ELR (cell line): ENCODE measurements around the gene KCNS3.

Experiments used
- DNase-seq: peaks from one replicate; pipeline ENCODE4 v3.0.0-alpha.2; 2015; ENCODE audit warnings: low read depth

The KCNS3 gene

GRCh38 chr2:17877811-17878280, 621 bp upstream of the KCNS3 start:
- DNase-seq = no peak

- peak; percentile 60 for DNase-seq
Measured at GRCh38 chr2:17879137-17879912, 858 bp downstream of the KCNS3 start.

- DNase-seq = no peak
Measured at GRCh38 chr2:17879913-17880274, 1.4 kb downstream of the KCNS3 start.

- DNase-seq = no peak
Measured at GRCh38 chr2:17892770-17893534, 14.5 kb downstream of the KCNS3 start.

GRCh38 chr2:17894005-17894404, 15.5 kb downstream of the KCNS3 start:
- no peak for DNase-seq

DNA sequence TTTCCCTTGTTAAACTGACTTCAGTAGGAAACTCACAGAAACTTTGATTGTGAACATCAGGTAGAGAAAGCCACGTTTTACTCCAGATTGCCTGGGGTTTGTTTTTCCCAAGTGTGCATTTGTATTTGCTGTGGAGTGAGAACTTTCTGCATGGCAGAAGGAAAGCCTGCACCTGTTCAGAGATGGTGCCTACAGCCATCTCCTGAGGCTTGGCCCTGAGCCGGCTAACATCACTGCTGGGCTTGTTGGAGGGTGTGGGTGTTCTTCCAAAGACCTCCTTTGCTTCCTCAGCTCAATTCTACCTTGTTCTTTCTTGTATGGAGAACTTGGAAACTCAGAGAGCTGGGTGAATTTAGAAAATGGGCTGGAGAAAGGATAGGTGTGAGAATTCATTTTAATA, 16.1 kb downstream of the KCNS3 start:
- no peak for DNase-seq

- no peak for DNase-seq
Measured at GRCh38 chr2:17899871-17900270, 21.4 kb downstream of the KCNS3 start.

GRCh38 chr2:17901246-17901645, 22.8 kb downstream of the KCNS3 start:
- DNase-seq = no peak

- DNase-seq = no peak
Measured at GRCh38 chr2:17910980-17911379, 32.5 kb downstream of the KCNS3 start.

DNA sequence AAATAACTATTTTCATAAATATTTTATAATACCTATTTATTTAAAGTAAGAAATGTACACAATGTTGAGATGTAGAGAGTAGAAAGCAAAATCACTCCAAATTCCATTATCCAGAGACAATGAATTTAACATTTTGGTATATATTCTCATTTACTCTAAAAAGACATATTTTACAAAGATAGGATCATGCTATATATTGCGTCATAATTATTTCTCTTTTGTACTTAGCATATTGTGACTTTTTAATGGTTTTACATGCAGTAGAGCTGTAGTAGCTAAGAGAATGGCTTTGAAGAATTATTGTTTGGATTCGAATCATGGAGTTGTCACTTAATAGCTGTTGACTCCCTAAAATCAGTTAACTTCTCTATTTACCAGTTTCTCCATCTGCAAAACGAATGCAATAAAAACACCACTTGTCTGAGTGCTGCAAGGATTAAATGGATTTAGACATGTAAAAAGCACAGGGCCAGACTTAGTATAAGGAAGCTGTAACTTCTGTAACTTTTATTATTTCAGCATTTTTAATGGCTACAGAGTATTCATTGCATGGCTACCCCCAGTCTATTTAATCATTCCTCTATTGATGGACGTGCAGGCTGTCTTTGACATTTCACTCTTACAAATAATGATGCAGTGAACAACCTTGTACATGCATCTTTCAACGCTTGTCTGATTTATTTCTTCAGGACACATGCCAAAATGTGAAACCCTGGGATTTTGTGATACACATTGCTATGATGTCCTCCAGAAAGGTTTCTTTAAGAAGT, 33.2 kb downstream of the KCNS3 start:
- DNase-seq = no peak

GRCh38 chr2:17912266-17912691, 33.8 kb downstream of the KCNS3 start:
- no peak for DNase-seq

- DNase-seq = no peak
Measured at GRCh38 chr2:17915099-17915498, 36.6 kb downstream of the KCNS3 start.

DNA sequence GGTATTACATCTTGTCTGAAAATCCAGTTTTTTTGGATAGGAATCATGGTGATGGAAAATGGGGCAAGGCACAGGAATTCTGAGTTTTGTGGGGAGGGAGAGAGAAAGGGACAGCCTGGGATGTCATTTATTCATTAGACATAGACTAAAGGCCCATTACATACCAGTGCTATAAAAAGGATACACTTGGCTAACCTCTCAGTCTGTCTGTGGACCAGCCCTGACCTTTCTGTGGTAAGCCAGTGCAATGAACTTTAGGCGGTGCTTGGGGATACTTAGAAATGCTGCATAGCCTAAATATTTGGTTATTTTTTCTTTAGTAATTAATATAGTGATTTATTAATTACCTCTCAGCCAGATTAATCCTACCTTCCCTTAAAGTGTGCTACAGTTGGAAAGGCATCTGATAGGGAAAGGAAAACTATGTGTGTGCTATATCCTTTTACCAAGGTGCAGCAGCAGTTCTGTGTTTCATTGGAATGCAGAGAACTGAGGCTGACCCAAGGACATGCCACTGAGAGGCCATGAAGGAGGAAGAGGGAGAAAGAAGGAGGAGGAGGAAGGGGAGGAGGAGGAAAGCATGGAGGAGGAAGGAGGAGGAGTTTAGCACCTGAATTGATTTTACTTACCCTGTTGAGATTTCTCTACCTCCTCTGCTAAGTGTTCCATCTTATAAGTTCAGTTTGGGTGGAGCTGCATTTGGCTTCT, 37.5 kb downstream of the KCNS3 start:
- no peak for DNase-seq

GRCh38 chr2:17916584-17916983, 38.1 kb downstream of the KCNS3 start:
- no peak for DNase-seq

DNA sequence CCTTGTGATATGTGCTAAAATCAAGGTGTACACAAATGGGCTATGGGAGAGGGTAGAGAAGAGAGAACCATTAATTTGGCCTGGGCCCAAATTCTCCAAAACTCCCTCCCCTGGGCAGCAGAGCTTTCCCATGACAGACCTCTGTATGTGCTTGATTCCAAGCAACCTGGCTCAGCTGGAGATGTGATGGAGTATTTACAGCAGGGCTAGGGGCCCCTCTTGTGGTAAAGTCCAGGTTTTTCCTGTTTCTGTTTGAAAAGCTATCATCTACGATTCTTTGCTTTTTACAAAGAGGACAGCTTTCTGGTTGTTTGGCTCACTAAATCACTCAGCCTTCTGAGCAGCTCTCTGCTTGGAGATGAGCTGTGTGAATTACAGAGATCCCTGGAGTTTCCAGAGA, 40.3 kb downstream of the KCNS3 start:
- no peak for DNase-seq

GRCh38 chr2:17930773-17931172, 52.3 kb downstream of the KCNS3 start:
- DNase-seq = no peak

DNA sequence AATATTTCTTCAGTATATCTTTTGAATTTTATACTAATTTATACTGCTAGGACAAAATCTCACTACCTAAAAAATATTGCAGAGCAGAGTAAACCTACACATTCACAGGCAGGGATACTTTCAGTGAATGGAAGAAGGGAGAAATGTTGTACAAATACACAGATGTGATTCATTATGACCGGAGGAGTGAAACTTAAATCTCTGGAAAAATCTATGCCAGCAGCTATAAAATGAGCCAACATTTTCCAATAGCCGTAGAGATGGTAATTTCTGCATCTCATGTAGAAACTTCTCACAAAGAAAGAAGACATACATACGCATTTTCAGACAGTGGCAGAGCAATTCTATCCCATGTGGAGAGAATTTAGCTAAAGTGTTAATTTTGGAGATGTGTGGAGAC, 54.8 kb downstream of the KCNS3 start:
- no peak for DNase-seq

DNA sequence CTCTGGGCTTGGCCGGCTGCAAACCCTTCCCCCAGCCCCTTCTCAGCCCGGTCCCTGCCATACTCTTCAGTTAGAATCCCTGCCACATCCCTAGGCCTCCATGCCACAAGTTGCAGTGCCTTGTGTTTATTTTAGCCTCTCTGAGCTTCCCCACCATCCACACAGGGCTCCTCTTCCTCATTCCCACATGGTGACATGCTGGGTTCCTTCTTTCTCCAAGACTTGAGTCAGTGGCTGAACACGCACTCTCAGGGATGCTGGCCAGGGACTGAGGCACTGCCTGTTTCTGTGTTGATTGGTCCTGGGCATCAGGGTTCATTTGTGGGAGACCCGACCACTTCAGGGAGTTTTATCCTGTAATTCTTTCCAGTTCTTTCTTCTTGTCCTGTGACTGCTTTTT, 56.3 kb downstream of the KCNS3 start:
- peak; percentile 6 for DNase-seq

DNA sequence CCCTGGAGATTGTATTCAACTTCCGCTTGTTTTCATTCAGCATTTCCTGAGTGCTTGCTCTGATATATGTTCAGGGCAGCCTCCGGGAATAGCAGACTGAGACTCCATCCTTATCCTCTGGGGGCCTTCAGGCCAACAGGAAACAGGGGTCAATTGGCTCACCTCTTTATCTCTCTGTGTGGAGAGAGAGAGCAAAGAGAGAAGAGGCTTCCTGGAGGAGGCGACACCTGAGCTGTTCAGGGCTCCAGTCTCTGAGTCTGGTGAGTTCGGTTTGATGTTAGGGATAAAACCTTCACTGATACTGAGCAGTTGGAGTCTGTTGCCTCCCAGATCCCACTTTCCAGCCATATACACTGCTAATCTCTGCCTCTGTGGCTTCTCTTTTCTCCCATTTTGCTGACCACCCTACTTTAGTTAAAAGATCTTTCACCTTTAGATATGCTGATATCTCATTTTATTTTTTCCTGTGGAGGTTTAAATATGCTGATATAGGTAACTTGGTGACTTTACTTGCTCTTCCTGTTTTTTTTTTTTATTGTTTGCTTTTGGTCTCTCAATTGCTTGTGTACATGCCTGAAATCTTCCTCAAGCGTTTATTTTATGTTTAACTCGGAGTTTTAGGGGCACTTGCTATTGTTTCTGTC, 56.9 kb downstream of the KCNS3 start:
- DNase-seq = no peak

GRCh38 chr2:17936599-17936998, 58.1 kb downstream of the KCNS3 start:
- no peak for DNase-seq

GRCh38 chr2:17940091-17940630, 61.7 kb downstream of the KCNS3 start:
- DNase-seq = no peak
